ENCODE measurements around the gene NSRP1. TPM values are rescaled to one million over a fixed set of nuclear protein-coding genes. Genes with fewer than 3 reads are reported as not detected.

NSRP1 gene
- total and polyA plus RNA-seq, 2 of the 4 experiments (the other 2 are of a cell fraction) = 3.4 to 14.2 TPM

DNA sequence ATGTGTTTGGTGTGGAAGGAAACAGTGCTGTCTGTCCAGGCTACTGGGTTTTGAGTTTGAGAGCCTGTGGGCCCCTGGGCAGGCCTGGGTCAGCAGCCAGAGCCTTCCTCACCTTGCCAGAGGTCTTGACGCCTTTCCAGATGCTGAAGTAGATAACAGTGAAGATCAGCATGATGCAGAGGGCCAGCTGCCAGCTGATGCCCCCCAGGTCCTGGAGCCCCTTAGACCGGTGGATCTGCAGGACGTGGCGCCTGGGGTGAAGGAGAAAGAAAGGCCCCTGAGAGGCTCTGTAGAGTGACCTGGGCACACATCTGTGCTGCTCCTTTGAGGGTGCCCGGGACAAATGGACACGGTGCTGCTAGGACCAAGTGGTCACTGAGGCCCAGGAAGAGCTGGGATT, 100.4 kb downstream of the NSRP1 start:
- in situ Hi-C loops (cut with MboI; ENCODE audit: low sequenced_read_pairs) = no loop called here
- CTCF ChIA-PET = no interaction called here

More for the DNA sequence above, 100.4 kb downstream of the NSRP1 start:
- no peaks in the 10 kb centered on the region for H4K20me1 ChIP-seq (ENCODE audit: insufficient read depth, low read length)
- no peak overlapping the region for H3K56ac ChIP-seq (ENCODE audit: extremely low read depth, insufficient read depth, low read length)
- no peak overlapping the region for H2AK5ac ChIP-seq (ENCODE audit: low read depth, low read length)
- BruUV-seq (replicated peaks) = no TSS peak
- no peaks in the 10 kb centered on the region for H3K9me1 ChIP-seq (ENCODE audit: insufficient read depth, low read length)
- H3K4me2 ChIP-seq (ENCODE audit: low read depth, low read length) = no peak overlapping the region
- H2BK5ac ChIP-seq (ENCODE audit: low read depth, low read length, poor library complexity, severe bottlenecking) = no peak overlapping the region
- H2BK120ac ChIP-seq (ENCODE audit: low read depth, low read length) = no peak overlapping the region
- H2AFZ ChIP-seq (replicated peaks; ENCODE audit: low read length, poor library complexity) = no peak overlapping the region
- POLR2A ChIA-PET (ENCODE audit: unreplicated experiment) = no interaction called here
- H3K4me3 ChIP-seq (ENCODE audit: insufficient read depth, low read depth, low read length) = no peak overlapping the region
- no peak for TF ChIP-seq NFE2L2 (IDR thresholded peaks at IDR 0.05; ENCODE audit: low read depth, low read length)
- TF ChIP-seq FOS (IDR thresholded peaks at IDR 0.05; ENCODE audit: low read depth, low read length) = no peak
- no peak for TF ChIP-seq USF2 (IDR thresholded peaks at IDR 0.05; ENCODE audit: low read depth, low read length)
- H3K9me3 ChIP-seq (ENCODE audit: control insufficient read depth, insufficient read depth, low read length) = no peaks in the 10 kb centered on the region
- no peaks in the 10 kb centered on the region for H3K36me3 ChIP-seq (ENCODE audit: control insufficient read depth, insufficient read depth, low read length)
- H4K5ac ChIP-seq (ENCODE audit: low read depth, low read length) = no peak overlapping the region
- H3K9ac ChIP-seq (ENCODE audit: low read depth, low read length) = no peak overlapping the region
- no peak overlapping the region for H3K4ac ChIP-seq (ENCODE audit: low read depth, low read length)
- H3K27me3 ChIP-seq (ENCODE audit: control insufficient read depth, insufficient read depth, low read length) = peaks cover 38% of the 10 kb centered on the region
- 88% methylated on average over 3 of the region's 6 CpGs; no CpG with 5 or more reads in 1 of the 2 experiments for WGBS, 2 experiments (ENCODE audit: extremely low coverage in 2 of 2, insufficient read length in 1 of 2)
- no peak overlapping the region for H2AK9ac ChIP-seq (replicated peaks; ENCODE audit: low read depth, low read length, poor library complexity)
- intact Hi-C loops (cut with micrococcal nuclease) = no loop called here
- H2BK15ac ChIP-seq (ENCODE audit: low read depth, low read length) = no peak overlapping the region
- H3K14ac ChIP-seq (replicated peaks; ENCODE audit: low read depth, low read length) = no peak overlapping the region
- H3K27ac ChIP-seq (ENCODE audit: insufficient read depth, low read length) = no peak overlapping the region
- H3K4me1 ChIP-seq (ENCODE audit: control insufficient read depth, insufficient read depth, low read length) = no peaks in the 10 kb centered on the region
- dilution Hi-C loops (cut with HindIII; ENCODE audit: low sequenced_read_pairs, unreplicated experiment) = no loop called here
- H2BK20ac ChIP-seq (ENCODE audit: low read depth, low read length) = no peak overlapping the region
- H3K18ac ChIP-seq (ENCODE audit: low read depth, low read length) = no peak overlapping the region
- no peak overlapping the region for H4K8ac ChIP-seq (ENCODE audit: low read depth in 2 of 2, low read length in 2 of 2)
- ATAC-seq (ENCODE audit: low read depth) = no peak
- H3K79me1 ChIP-seq (ENCODE audit: low read depth in 1 of 2, low read length in 2 of 2) = no peaks in the 10 kb centered on the region
- DNase-seq = no peak
- H3K23ac ChIP-seq (ENCODE audit: low read depth, low read length) = no peak overlapping the region
- H4K91ac ChIP-seq (ENCODE audit: insufficient read depth, low read depth, low read length) = no peak overlapping the region

Data from IMR-90 (cell line).